HEK293 (cell line): ENCODE results near the gene POGZ.

Experiments used
- ATF2 ChIP-seq: fragments of 450-650 bp; formaldehyde crosslinking; IDR thresholded peaks from 2 replicates; pipeline ENCODE4 v1.5.1; 2016; ENCODE audit warnings: missing biosample characterization, missing genetic modification characterization, low read depth
- HIC1 ChIP-seq: fragments of 450-650 bp; formaldehyde crosslinking; IDR thresholded peaks from 2 replicates; pipeline ENCODE4 v1.5.1; 2016; ENCODE audit warnings: missing biosample characterization, missing genetic modification characterization
- HOXA7 ChIP-seq: sonication (generic); formaldehyde crosslinking; IDR thresholded peaks from 2 replicates; pipeline ENCODE4 v1.8.1; 2022; ENCODE audit warnings: missing genetic modification reagents, borderline replicate concordance
- KLF1 ChIP-seq: fragments of 450-650 bp; formaldehyde crosslinking; IDR thresholded peaks from 2 replicates; pipeline ENCODE4 v1.5.1; 2016; ENCODE audit warnings: missing biosample characterization, missing genetic modification characterization
- KLF10 ChIP-seq: fragments of 450-650 bp; IDR thresholded peaks from 2 replicates; pipeline ENCODE4 v1.5.1; 2018; ENCODE audit warnings: missing biosample characterization, mild to moderate bottlenecking, missing genetic modification characterization
- KLF17 ChIP-seq: fragments of 450-650 bp; formaldehyde crosslinking; IDR thresholded peaks from 2 replicates; pipeline ENCODE4 v1.5.1; 2016; ENCODE audit warnings: missing biosample characterization, missing genetic modification characterization
- SCRT2 ChIP-seq: fragments of 450-650 bp; formaldehyde crosslinking; IDR thresholded peaks from 2 replicates; pipeline ENCODE4 v1.5.1; 2016; ENCODE audit warnings: missing biosample characterization, missing genetic modification characterization
- SP3 ChIP-seq: fragments of 450-650 bp; formaldehyde crosslinking; IDR thresholded peaks from 2 replicates; pipeline ENCODE4 v1.5.1; 2016; ENCODE audit warnings: missing biosample characterization, missing genetic modification characterization
- TSHZ1 ChIP-seq: fragments of 450-650 bp; formaldehyde crosslinking; IDR thresholded peaks from 2 replicates; pipeline ENCODE4 v1.5.1; 2016; ENCODE audit warnings: missing biosample characterization, missing genetic modification characterization, borderline replicate concordance
- ZBTB1 ChIP-seq: fragments of 450-650 bp; formaldehyde crosslinking; IDR thresholded peaks from 2 replicates; pipeline ENCODE4 v1.5.1; 2016; ENCODE audit warnings: missing biosample characterization, missing genetic modification characterization
- ZBTB10 ChIP-seq: fragments of 450-650 bp; formaldehyde crosslinking; IDR thresholded peaks from 2 replicates; pipeline ENCODE4 v1.5.1; 2016; ENCODE audit warnings: missing biosample characterization, missing genetic modification characterization
- ZBTB20 ChIP-seq: fragments of 450-650 bp; formaldehyde crosslinking; IDR thresholded peaks from 2 replicates; pipeline ENCODE4 v1.5.1; 2016; ENCODE audit warnings: missing biosample characterization, missing genetic modification characterization
- ZNF133 ChIP-seq: fragments of 450-650 bp; formaldehyde crosslinking; IDR thresholded peaks from 2 replicates; pipeline ENCODE4 v1.5.1; 2016; ENCODE audit warnings: missing biosample characterization, missing genetic modification characterization
- ZNF18 ChIP-seq: fragments of 450-650 bp; formaldehyde crosslinking; IDR thresholded peaks from 2 replicates; pipeline ENCODE4 v1.5.1; 2016; ENCODE audit warnings: missing biosample characterization, missing genetic modification characterization
- ZNF2 ChIP-seq: fragments of 450-650 bp; formaldehyde crosslinking; IDR thresholded peaks from 2 replicates; pipeline ENCODE4 v1.5.1; 2016; ENCODE audit warnings: missing biosample characterization, missing genetic modification characterization
- ZNF341 ChIP-seq: fragments of 450-650 bp; formaldehyde crosslinking; IDR thresholded peaks from 2 replicates; pipeline ENCODE4; 2016; ENCODE audit warnings: low read depth, missing biosample characterization, missing genetic modification characterization
- ZNF350 ChIP-seq: fragments of 450-650 bp; formaldehyde crosslinking; IDR thresholded peaks from 2 replicates; pipeline ENCODE4 v1.5.0; 2017; ENCODE audit warnings: missing biosample characterization, mild to moderate bottlenecking, missing genetic modification characterization
- ZNF391 ChIP-seq: fragments of 450-650 bp; formaldehyde crosslinking; IDR thresholded peaks from 2 replicates; pipeline ENCODE4 v1.5.1; 2016; ENCODE audit warnings: low read depth, missing biosample characterization, missing genetic modification characterization, borderline replicate concordance
- ZNF514 ChIP-seq: fragments of 450-650 bp; formaldehyde crosslinking; IDR thresholded peaks from 2 replicates; pipeline ENCODE4 v1.5.1; 2016; ENCODE audit warnings: missing biosample characterization, missing genetic modification characterization
- ZNF521 ChIP-seq: fragments of 450-650 bp; formaldehyde crosslinking; IDR thresholded peaks from 2 replicates; pipeline ENCODE4 v1.5.1; 2017; ENCODE audit warnings: missing biosample characterization, mild to moderate bottlenecking, missing genetic modification characterization
- ZNF629 ChIP-seq: fragments of 450-650 bp; formaldehyde crosslinking; IDR thresholded peaks from 2 replicates; pipeline ENCODE4 v1.5.1; 2017; ENCODE audit warnings: missing biosample characterization, missing genetic modification characterization
- ZNF830 ChIP-seq: fragments of 450-650 bp; IDR thresholded peaks from 2 replicates; pipeline ENCODE4 v1.5.0; 2018; ENCODE audit warnings: missing biosample characterization, missing genetic modification characterization, low read depth, mild to moderate bottlenecking, moderate library complexity
- ZSCAN18 ChIP-seq: fragments of 450-650 bp; formaldehyde crosslinking; IDR thresholded peaks from 2 replicates; pipeline ENCODE4 v1.5.1; 2016; ENCODE audit warnings: missing biosample characterization, missing genetic modification characterization

The POGZ gene

GRCh38 chr1:151372058-151372934 is 87.0 kb downstream of the POGZ start, which contains the start of gene SELENBP1 (continued):
- TF ChIP-seq ZSCAN18 (tag by site-specific recombination) (no peak), ZNF350 (tag by site-specific recombination) (no peak), HOXA7 (CRISPR knock-in tag) (no peak), ATF2 (no peak), ZBTB20 (peak; percentile 63), SCRT2 (tag by site-specific recombination) (peak; percentile 96), KLF10 (tag by site-specific recombination) (peak; percentile 70; the same call in 1 of the 2 replicates), KLF1 (tag by site-specific recombination) (peak; percentile 75), ZNF341 (peak; percentile 100), ZNF18 (peak; percentile 75), ZBTB1 (peak; percentile 46; the same call in 1 of the 2 replicates), ZNF133 (tag by site-specific recombination) (no peak), KLF17 (0 out of 2 replicates have a peak, but pooled peaks have one; percentile 53), HIC1 (tag by site-specific recombination) (no peak), ZNF391 (tag by site-specific recombination) (peak; percentile 13; the same call in 1 of the 2 replicates), ZNF521 (tag by site-specific recombination) (no peak), ZNF830 (tag by site-specific recombination) (no peak), SP3 (peak; percentile 72), ZNF514 (tag by site-specific recombination) (no peak), ZBTB10 (tag by site-specific recombination) (0 out of 2 replicates have a peak, but pooled peaks have one; percentile 27), ZNF629 (tag by site-specific recombination) (peak; percentile 63), TSHZ1 (tag by site-specific recombination) (no peak), ZNF2 (tag by site-specific recombination) (peak; percentile 59; the same call in 1 of the 2 replicates)
